Measurements from ENCODE around the gene EFCAB12. TPM values are rescaled to one million over a fixed set of nuclear protein-coding genes. Genes with fewer than 3 reads are reported as not detected.
A peak's percentile ranks its signal among the peaks of the same experiment; 100 is the strongest.

Gene EFCAB12
- total and polyA plus RNA-seq, 2 of the 13 experiments (the other 11 are each of a cell fraction or from before 2014, with no cell fraction given), result 0.31 to 2.4 TPM

DNA sequence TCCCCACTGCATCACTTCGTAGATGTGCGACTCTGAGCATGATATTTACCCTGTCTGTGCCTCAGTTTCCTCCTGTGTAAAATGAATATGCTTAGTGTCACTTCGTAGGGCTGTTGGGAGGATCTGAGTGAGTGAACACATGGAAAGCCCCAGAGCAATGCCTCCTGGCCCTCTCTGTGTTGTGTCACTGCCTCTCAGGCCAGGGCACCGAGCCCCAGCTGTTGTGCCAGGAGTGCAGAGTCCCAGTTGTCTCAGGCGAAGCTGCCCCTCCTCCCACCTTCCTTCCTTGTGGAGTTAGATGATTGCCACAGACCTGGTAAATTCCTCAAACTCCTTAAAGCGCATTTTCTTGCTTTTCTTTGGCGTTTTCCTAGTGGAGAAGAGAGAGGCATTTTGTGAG, 26.2 kb downstream of the EFCAB12 start:
- CTCF ChIA-PET (ENCODE audit: low intra/inter-chr PET ratio, low total read pairs), result no interaction called here
- Histone ChIP-seq H3K36me3 (replicated peaks in 1 of 2; ENCODE audit: control insufficient read depth in 1 of 2, insufficient read depth in 2 of 2, low read length in 2 of 2) (0 out of 5 replicates have a peak, but pooled peaks cover 0 to 3% of the 10 kb centered on the region in 2 experiments), H2AFZ (ENCODE audit: low read length) (no peak overlapping the region), H3K4me1 (ENCODE audit: insufficient read depth, low read length) (peaks cover 46% of the 10 kb centered on the region), H3K9ac (ENCODE audit: insufficient read depth, low read depth, low read length) (no peak overlapping the region), H3K9me3 (ENCODE audit: low read length) (no peaks in the 10 kb centered on the region), H3K4me3 (replicated peaks in 1 of 3; ENCODE audit: insufficient read depth in 1 of 3, low read depth in 2 of 3, low read length in 3 of 3) (no peak overlapping the region), H3K4me2 (ENCODE audit: low read depth, low read length) (peak overlapping the region; percentile 37; the same call in 1 of the 2 replicates), H3K27me3 (ENCODE audit: control insufficient read depth in 1 of 2, insufficient read depth in 2 of 2, low read length in 2 of 2) (no peaks in the 10 kb centered on the region; a peak in 1 of 5 replicates), H3K27ac (ENCODE audit: extremely low read length, insufficient read depth, low read length) (no peak overlapping the region), H4K20me1 (ENCODE audit: insufficient read depth, low read length) (no peaks in the 10 kb centered on the region), H3K79me2 (ENCODE audit: insufficient read depth, low read length) (peaks cover 21% of the 10 kb centered on the region)
- 40% methylated on average over 7 of the region's 7 CpGs for WGBS (ENCODE audit: low lambda C conversion rate)
- no peak for DNase-seq (ENCODE audit: low spot score)
- no peak for FAIRE-seq
- no TSS peak for BruUV-seq (replicated peaks)
- in situ Hi-C loops (cut with HindIII; ENCODE audit: extremely low pct_ligation_motif_present, low pct_unique_long_range_greater_than_20kb), result no loop called here
- POLR2A ChIA-PET, result interaction anchor here (1.2 to 1.7 kb wide), 2 partner anchors 11 to 12 kb away, joined by 3 to 4 read pairs; no protein-coding TSS in a partner anchor
- ATAC-seq, result no peak
- intact Hi-C loops (cut with micrococcal nuclease; ENCODE audit: unreplicated experiment), result no loop called here
- no peak for TF ChIP-seq ZNF737 (CRISPR knock-in tag; IDR thresholded peaks at IDR 0.05; ENCODE audit: borderline replicate concordance)
- TF ChIP-seq, protein P1, sequence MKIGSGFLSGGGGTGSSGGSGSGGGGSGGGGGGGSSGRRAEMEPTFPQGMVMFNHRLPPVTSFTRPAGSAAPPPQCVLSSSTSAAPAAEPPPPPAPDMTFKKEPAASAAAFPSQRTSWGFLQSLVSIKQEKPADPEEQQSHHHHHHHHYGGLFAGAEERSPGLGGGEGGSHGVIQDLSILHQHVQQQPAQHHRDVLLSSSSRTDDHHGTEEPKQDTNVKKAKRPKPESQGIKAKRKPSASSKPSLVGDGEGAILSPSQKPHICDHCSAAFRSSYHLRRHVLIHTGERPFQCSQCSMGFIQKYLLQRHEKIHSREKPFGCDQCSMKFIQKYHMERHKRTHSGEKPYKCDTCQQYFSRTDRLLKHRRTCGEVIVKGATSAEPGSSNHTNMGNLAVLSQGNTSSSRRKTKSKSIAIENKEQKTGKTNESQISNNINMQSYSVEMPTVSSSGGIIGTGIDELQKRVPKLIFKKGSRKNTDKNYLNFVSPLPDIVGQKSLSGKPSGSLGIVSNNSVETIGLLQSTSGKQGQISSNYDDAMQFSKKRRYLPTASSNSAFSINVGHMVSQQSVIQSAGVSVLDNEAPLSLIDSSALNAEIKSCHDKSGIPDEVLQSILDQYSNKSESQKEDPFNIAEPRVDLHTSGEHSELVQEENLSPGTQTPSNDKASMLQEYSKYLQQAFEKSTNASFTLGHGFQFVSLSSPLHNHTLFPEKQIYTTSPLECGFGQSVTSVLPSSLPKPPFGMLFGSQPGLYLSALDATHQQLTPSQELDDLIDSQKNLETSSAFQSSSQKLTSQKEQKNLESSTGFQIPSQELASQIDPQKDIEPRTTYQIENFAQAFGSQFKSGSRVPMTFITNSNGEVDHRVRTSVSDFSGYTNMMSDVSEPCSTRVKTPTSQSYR (CRISPR knock-in tag; IDR thresholded peaks at IDR 0.05; ENCODE audit: borderline replicate concordance), result peak; percentile 57; the same call in 1 of the 2 replicates
- peak; percentile 18; the same call in 1 of the 2 replicates for TF ChIP-seq SAP130 (CRISPR knock-in tag; IDR thresholded peaks at IDR 0.05; ENCODE audit: low read depth)
- TF ChIP-seq, protein P2, sequence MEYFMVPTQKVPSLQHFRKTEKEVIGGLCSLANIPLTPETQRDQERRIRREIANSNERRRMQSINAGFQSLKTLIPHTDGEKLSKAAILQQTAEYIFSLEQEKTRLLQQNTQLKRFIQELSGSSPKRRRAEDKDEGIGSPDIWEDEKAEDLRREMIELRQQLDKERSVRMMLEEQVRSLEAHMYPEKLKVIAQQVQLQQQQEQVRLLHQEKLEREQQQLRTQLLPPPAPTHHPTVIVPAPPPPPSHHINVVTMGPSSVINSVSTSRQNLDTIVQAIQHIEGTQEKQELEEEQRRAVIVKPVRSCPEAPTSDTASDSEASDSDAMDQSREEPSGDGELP (IDR thresholded peaks at IDR 0.05; ENCODE audit: borderline replicate concordance, low read depth), result peak; percentile 49; the same call in 1 of the 2 replicates
- TF ChIP-seq HNF4A (CRISPR knock-in tag; IDR thresholded peaks at IDR 0.05), result peak; percentile 15; the same call in 1 of the 2 replicates
- TF ChIP-seq CEBPG (CRISPR knock-in tag; IDR thresholded peaks at IDR 0.05), result 0 out of 2 replicates have a peak, but pooled peaks have one; percentile 22
- TF ChIP-seq, protein P3, sequence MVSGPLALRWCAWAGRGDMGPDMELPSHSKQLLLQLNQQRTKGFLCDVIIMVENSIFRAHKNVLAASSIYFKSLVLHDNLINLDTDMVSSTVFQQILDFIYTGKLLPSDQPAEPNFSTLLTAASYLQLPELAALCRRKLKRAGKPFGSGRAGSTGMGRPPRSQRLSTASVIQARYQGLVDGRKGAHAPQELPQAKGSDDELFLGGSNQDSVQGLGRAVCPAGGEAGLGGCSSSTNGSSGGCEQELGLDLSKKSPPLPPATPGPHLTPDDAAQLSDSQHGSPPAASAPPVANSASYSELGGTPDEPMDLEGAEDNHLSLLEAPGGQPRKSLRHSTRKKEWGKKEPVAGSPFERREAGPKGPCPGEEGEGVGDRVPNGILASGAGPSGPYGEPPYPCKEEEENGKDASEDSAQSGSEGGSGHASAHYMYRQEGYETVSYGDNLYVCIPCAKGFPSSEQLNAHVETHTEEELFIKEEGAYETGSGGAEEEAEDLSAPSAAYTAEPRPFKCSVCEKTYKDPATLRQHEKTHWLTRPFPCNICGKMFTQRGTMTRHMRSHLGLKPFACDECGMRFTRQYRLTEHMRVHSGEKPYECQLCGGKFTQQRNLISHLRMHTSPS (CRISPR knock-in tag; IDR thresholded peaks at IDR 0.05; ENCODE audit: low read depth), result peak; percentile 59; the same call in 1 of the 2 replicates
- TF ChIP-seq, protein P4, sequence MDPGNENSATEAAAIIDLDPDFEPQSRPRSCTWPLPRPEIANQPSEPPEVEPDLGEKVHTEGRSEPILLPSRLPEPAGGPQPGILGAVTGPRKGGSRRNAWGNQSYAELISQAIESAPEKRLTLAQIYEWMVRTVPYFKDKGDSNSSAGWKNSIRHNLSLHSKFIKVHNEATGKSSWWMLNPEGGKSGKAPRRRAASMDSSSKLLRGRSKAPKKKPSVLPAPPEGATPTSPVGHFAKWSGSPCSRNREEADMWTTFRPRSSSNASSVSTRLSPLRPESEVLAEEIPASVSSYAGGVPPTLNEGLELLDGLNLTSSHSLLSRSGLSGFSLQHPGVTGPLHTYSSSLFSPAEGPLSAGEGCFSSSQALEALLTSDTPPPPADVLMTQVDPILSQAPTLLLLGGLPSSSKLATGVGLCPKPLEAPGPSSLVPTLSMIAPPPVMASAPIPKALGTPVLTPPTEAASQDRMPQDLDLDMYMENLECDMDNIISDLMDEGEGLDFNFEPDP (CRISPR knock-in tag; conservative IDR thresholded peaks at IDR 0.05), result 0 out of 2 replicates have a peak, but pooled peaks have one; percentile 69
- TF ChIP-seq MAF1 (CRISPR knock-in tag; IDR thresholded peaks at IDR 0.05; ENCODE audit: borderline replicate concordance), result no peak

All from HepG2 (cell line).